KMS-11 (cell line): ENCODE measurements around the gene NMS.

Experiments used
- H2AFZ ChIP-seq: fragments of 200-600 bp; sonication (generic); 2 replicates; pipeline ENCODE4 v1.6.1; 2016; ENCODE audit warnings: antibody characterized with exemption, mixed run types, low read depth
- H3K27ac ChIP-seq: fragments of 200-600 bp; sonication (generic); 2 replicates; pipeline ENCODE4 v1.6.1; 2016; ENCODE audit warnings: mild to moderate bottlenecking, mixed run types
- H3K27me3 ChIP-seq: fragments of 200-600 bp; sonication (generic); 2 replicates; pipeline ENCODE4 v1.6.1; 2017; ENCODE audit warnings: mild to moderate bottlenecking, low read depth, mixed run types, moderate library complexity; ENCODE audit not compliant: insufficient read depth
- H3K36me3 ChIP-seq: fragments of 200-600 bp; sonication (generic); 2 replicates; pipeline ENCODE4 v1.6.1; 2017; ENCODE audit warnings: mild to moderate bottlenecking, mixed run types; ENCODE audit not compliant: insufficient read depth
- H3K4me1 ChIP-seq: fragments of 200-600 bp; sonication (generic); 2 replicates; pipeline ENCODE4 v1.6.1; 2016; ENCODE audit warnings: mild to moderate bottlenecking, low read depth, mixed run types; ENCODE audit not compliant: poor library complexity, severe bottlenecking
- H3K4me2 ChIP-seq: fragments of 200-600 bp; sonication (generic); 2 replicates; pipeline ENCODE4 v1.7.0; 2016; ENCODE audit warnings: mild to moderate bottlenecking, mixed run types
- H3K4me3 ChIP-seq: fragments of 200-600 bp; sonication (generic); IDR thresholded peaks from 2 replicates; pipeline ENCODE4 v1.6.1; 2017; ENCODE audit warnings: low read depth, low read length, mixed read lengths; ENCODE audit not compliant: insufficient read depth
- H3K79me2 ChIP-seq: fragments of 200-600 bp; sonication (generic); 2 replicates; pipeline ENCODE4 v1.6.1; 2016; ENCODE audit warnings: low read depth, mixed run types; ENCODE audit not compliant: insufficient read depth
- H3K9ac ChIP-seq: fragments of 200-600 bp; sonication (generic); 2 replicates; pipeline ENCODE4 v1.6.1; 2016; ENCODE audit warnings: mild to moderate bottlenecking, mixed run types
- H4K20me1 ChIP-seq: fragments of 200-600 bp; sonication (generic); 2 replicates; pipeline ENCODE4 v1.6.1; 2016; ENCODE audit warnings: mild to moderate bottlenecking, mixed run types; ENCODE audit not compliant: insufficient read depth
- CTCF ChIP-seq: fragments of 200-600 bp; sonication (generic); conservative IDR thresholded peaks from 2 replicates; pipeline ENCODE4 v1.6.1; 2017; ENCODE audit warnings: low read depth, mild to moderate bottlenecking, antibody characterized with exemption, low read length, moderate library complexity, mixed read lengths

The NMS gene

DNA sequence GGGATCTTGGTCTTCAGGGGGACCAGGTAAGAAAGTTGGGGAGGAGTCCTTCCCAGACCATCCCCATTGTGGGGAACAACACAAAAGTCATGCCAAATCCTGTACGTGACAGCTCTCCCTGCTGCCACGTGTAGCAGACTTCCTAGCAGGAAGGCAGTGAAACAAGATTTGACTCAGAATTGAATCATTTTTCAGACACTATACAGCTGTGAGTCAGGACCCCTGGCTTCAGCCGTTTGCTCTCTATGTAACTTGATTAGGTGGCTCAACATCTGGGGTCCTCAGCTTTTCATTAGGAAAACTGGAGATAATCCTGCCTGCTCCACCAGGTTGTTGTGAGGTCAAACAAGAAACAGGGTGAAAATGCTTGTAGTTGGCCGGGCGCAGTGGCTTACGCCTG lies 59.6 kb downstream of the NMS start:
- Histone ChIP-seq H3K9ac (no peak overlapping the region), H2AFZ (no peak overlapping the region), H3K4me2 (no peak overlapping the region), H3K79me2 (no peaks in the 10 kb centered on the region), H3K27ac (no peak overlapping the region), H3K27me3 (no peaks in the 10 kb centered on the region), H4K20me1 (no peaks in the 10 kb centered on the region), H3K4me3 (no peak overlapping the region), H3K4me1 (no peaks in the 10 kb centered on the region), H3K36me3 (no peaks in the 10 kb centered on the region)
- TF ChIP-seq CTCF = no peak
